ENCODE results near the gene STARD13.

DNA sequence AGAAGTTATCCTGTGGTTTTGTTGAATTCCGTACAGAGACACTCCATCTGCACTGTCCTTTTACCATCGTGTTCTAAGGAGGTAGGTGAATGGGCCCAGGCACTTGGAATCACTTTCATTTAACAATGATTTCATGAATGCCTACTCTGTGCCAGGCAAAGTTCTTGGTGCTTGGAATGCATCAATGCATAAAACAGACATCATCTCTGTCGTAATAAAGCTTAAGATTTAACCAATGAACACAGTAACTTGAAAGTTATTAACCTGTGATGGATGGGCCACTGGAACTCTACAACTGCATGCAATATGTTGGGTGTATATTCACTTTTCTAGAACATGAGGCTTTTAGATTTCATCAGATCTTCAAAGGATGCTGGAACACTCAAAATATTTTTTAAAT is 14.1 kb upstream of the STARD13 start:
- TF ChIP-seq CTCF (IDR thresholded peaks at IDR 0.05) = no peak
- no peak for TF ChIP-seq EZH2 (IDR thresholded peaks at IDR 0.05)
- TF ChIP-seq EZH2phosphoT487 (IDR thresholded peaks at IDR 0.05) = no peak
